Activated CD4-positive, CD25-positive, alpha-beta regulatory T cell treated with anti-CD3 and anti-CD28 coated beads, Interleukin-2, amount 50 U/mL, for 72 hours (primary cell): ENCODE results near the gene VANGL1.
"Not testable (repeated sequence)": the region's sequence is repeated elsewhere in the genome, so short reads cannot be mapped to it uniquely, and the experiment has no call there.

Experiments
- DNase-seq: peaks from one replicate; pipeline ENCODE4 v3.0.0; 2021

The VANGL1 gene

DNA sequence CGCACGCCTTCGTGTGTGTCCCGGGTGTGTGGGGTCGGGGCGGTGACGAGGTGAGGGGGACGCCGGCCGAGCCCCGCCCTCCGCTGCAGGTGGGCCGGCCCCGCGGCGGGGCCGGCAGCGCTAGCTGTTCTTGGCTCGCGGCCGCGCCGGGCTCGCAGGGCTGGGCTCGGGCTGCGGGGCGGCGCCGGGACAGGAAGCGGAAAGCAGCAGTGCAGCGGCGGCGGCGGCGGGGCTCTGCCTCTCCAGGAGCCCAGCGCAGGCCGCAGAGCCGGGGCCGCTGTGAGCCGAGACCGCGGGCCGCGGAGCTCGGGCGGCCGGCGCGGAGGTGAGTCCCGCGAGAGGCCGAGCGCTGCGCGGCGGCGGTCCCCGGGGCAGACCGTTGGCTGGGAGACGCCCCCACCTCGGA is at the start of gene VANGL1:
VANGL1 (plus strand) TSS at position 209 of the 406 bp plus-strand sequence. CDS start 9,444 bp downstream, outside the sequence.
- peak; percentile 57 for DNase-seq

DNA sequence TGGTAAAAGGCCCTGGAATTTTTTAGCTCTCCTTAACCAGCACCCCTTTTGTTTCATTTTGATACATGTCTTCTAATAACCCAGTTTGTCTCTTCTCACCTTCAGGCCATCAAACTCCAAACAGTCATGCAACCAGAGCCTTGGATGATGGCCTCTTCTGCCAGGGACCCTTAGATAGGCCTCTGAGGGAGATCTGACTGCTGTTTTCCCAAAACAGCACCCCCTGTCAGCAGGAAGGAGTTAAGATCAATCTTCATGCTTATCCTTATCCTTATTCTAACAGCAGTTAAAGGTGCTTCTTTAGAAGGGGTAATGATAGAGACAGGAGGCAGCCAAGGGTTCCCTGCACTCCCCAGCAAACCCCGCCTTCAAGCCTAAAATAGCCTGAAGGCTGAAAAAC is 49.5 kb upstream of the VANGL1 start:
- no peak for DNase-seq

DNA sequence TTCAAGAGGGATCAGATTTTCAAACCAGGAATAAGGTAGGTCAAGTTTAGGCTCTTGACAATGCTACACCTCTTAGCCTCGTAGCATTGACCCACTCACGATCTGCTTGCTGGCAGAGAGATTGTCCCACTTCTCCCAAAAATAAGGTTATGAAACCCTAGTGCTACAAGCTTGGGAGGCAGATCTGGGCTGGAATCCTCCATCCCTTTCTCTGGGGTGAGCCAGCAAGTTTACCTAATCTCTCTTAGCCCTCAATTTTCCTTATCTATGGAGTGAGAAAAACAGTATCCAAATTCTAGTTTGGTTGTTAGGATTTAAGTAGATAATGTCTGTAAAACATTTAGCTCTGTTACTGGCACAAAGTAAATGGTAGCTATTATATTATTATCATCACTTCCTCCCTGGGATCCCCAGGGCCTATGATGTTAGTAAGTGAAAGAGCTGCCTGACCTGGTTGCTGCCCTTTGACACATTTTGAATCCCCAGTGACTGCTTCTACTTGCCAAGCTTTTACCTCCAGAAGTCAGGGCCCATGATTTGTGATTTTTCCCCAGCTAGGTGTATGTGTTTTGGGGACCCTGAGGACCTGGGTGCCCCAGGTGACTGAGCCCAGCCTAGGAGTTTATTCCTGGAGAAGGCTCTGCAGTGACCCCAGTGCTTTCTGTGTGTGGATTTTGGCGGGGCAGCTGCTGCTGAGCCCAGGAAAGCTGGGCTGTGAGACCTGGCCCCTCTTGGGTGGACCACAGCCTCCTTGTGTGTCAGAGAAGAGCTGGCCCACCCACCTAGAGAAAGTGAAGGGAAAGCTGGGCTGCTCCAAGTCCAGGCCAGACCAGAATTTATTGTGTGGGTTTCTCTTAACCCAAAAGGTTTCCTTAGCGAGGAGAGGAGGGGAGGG is 48.2 kb upstream of the VANGL1 start:
- DNase-seq: no peak

DNA sequence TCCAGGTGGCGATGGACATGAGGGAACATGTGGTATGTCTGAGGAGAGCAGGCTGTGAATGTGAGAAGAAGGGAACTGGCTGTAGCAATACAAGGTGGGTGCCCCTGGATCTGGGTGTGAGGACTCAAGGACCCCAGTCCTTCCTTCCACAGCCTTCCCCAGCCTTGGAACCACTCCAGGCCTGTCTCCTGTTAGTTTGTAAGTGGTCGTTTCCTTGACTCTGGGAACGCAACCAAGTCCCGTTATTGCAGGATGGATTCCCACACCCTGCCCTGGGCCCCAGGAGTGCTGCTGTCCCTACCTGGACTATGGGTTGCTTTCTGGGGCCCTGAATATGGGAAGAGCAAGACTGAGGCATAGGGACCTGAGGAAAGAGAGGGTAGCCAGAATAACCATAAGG is 47.2 kb upstream of the VANGL1 start:
- DNase-seq: no peak

DNA sequence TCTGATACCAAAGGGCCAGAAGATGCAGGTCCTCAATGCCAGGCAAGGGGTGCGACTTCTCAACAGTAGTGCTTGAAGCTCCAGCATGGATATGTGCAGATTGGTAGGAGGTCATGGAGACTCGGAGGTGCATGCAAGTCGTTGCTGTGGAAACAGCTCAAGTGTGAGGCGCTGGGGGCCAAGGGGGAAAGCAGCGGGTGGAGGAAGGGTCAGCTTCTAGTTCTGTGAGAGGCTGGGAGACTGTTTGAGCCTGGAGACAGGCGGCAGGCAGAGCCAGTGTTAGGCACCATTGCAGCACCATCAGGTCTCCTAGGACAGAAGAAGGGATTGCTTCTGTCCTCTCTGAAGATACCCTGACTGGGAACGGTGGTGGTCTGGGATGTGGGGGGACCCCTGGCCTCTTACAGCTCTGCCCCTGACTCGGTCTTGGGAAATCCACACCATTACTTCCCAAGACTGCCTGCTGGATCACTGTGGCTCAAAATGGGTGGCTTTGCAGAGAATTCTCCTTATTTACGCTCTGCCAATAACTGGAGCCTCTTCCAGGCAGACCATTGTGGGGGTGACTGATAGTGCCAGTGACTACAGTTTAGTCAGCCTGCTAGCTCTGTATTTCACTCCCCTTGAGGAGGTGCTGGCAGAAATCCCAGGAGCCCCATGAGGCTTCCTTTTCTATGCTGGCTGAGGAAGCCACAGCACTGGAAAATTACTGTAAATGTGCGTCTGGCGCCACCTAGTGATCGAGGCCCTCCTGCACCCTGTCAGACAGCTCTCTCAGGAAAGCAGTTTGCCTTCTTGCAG is 46.3 kb upstream of the VANGL1 start:
- DNase-seq: peak; percentile 69

DNA sequence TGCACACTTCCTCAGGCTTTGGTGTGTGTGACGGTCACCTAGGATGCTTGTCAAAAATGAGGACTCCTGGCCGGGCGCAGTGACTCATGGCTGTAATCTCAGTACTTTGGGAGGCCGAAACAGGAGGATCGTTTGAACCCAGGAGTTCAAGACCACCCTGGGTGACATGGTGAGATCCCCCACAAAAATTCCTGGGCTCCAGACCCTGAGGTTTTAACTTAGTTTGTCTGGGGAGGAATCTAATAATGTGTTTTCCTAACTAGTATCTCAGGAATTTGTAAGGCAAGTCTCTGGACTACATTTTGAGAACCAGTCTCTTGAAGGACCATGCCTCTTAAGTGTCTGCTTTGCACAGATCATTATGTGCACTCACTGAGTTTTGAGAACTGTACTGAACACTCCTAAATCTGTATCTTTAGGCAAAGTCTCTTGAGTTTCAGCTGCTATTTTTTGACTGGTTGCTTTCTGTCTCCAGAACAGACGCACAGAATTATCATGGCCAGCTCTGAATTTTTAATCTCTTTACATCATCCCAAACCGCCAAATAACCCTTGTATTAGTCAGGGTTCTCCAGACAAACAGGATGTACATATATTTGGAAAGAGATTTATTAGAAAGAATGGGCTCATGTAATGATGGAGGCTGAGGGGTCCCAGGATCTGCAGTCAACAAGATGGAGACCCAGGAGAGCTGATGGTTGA is 45.5 kb upstream of the VANGL1 start:
- no peak for DNase-seq

DNA sequence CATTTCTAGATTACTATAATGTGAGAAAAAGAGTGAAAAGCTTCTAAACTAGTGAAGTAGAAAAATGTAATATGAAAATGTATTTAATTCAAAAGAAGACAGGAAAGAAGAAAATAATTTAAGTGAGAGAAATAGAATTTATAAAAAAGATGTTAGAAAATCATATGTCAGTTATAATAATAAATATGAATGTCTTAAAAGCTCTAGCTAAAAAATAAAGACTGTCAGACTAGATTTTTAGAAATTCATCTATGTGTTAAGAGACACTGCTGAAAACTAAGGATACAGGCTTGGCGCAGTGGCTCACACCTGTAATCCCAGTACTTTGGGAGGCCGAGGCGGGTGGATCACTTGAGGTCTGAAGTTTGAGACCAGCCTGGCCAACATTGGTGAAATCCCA is 37.3 kb upstream of the VANGL1 start:
- DNase-seq: no peak

DNA sequence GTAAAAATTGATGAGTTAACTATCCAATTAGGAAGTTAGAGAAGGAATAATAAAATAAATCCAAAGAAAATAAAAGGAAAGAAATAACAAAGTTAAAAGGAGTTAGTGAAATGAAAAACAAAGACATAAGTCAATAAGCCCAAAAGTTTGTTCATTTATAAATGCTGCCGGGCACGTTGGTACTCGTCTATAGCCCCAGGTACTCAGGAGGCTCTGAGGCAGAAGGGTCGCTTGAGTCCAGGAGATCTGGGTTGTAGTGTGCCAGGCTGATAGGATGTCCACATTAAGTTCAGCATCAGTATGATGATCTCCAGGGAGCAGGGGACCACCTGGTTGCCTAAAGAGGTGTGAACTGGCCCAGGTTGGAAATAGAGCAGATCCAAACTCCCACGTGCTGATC is 35.5 kb upstream of the VANGL1 start:
- DNase-seq: no peak

DNA sequence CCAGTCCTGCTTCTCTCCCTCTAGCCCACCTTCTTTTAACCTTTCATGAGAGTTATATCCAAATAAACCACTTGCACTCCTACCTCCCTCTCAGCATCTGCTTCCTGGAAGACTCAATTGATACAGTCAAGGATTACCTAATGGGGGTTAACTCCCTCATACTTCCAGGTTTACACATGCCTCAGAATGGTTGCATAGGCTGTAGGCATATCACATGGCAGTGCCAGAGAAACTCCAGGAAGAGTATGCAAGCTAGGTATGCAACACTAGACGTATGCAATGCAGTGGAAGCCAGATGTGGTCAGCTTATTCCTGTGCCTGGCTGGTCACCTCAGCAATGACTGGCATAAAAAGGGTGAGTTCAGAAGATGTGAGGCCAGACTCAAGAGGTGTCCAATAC is 32.7 kb upstream of the VANGL1 start:
- DNase-seq: no peak

DNA sequence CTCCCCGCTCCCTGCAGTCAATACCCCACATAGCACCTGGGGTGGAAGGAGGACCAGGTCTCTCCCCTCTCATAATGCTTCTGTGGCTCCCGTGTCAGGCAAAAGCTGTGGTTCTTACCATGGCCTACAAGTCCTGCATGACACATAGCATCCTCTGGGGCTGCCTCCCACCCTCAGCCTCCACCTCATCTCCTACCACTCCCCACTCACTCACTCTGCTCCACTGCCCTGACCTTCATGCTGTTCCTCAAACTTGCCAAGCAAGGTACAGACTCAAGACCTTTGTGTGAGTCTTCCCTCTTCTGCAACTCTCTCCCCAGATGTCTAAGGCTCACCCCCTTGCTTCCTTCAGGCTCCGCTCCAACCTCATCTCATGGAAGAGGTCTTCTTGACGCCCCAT is 28.0 kb upstream of the VANGL1 start:
- DNase-seq: no peak

DNA sequence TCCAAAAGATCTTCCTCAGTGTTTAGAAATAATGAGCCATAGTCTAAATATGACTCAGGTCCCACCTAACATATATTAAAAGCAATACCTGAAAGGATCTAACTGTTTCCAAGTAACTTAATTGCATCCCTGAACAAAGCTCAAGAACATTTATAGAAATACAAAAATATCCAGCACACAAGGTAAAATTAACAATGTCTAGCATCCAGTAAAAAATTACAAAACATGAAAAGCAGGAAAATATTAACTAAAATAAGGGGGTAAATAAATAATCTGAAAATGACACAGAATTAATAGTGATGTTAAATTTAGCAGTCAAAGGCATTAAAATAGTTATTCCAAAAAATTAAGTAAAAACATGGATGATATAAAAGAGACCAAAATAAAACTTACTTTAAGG is 21.3 kb upstream of the VANGL1 start:
- DNase-seq: no peak

DNA sequence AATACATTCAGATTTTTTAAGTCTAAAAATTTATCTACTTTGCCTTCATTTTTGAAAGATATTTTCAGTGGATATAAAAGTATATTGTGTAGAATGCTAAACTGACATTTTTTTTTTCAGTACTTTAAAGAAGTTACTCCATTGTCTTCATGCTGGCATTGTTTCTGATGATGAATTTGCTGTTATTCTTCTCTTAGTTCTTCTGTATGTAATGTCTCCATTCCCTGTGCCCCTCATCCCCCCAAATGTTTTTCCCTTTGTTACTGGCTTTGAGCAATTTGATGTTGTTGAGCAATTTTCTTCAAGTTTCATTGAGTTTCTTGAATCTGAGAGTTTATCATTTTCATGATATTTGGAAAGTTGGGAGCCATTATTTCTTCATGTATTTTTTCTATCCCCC is 20.8 kb upstream of the VANGL1 start:
- DNase-seq: no peak

DNA sequence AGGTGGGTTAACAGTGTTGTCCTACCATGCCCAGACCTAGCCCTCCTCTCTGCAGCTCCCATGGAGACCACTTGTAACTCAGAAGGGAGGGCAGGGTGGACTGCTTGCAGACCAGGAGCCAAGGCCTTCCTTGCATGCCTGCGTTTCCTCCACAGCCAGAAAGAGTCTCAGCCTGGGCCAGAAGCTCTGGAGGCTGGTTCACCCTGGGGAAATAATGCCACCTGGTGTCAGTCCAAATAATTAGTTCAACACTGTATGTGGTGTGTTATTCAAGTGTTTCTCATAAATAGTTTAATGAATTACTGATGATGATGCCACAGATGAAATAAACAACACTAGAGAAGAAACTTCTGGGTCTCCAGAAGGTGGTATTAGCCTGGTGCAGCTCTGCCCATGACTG is 16.9 kb upstream of the VANGL1 start:
- DNase-seq: no peak

DNA sequence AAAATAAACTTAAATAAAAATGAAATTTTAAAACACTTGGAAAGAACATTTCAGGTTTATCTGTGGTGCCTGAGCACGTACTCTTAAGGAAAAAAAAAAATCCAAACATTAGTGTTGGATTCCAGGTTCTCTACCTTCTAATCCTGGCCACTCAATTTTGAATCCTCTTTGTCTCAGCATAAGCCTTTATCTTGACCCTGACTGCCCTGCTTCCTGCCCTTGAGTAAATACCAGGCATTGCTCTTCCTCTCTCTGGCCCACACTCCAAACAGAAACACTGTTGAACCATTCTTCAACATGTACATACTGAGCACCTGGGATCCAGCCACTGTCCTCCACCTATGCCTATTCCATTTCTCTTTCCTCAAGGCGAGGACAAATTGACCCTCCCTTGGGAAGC is 11.4 kb upstream of the VANGL1 start:
- no peak for DNase-seq

DNA sequence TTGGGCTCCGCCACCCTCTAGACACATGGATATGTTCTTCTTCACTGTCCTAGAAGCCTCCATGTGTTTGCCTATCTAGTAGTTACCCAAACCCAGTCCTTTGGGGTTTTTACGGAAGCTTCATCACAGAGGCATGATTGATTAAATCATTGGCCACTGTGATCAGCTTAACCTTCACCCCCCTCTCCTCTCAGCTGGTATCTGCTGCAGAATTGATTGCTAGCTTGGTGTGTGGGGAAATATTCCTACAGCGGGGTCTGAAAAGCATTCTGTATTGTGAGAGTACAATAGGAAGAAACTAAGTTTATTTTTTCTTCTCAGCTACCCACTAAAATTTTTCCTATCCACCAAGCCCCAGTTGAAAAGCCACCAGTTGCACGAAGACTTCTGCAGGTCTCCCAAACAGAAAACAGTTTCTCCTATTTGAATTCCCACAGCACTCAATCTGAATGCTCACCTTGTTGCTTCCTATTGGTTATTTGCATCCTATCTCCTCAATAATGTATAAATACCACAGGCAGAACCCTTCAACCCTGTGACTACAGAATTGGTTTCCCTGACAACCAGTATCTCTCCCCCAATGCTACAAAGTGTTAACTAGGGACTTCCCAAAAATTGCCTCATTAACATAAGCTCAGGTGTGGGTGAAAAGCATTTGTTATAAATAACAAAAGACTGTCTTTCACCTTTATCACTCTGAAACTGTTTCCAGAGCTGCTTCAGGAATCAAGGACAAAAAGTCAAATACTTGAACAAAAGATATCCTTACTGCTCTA is 9.3 kb upstream of the VANGL1 start:
- no peak for DNase-seq

DNA sequence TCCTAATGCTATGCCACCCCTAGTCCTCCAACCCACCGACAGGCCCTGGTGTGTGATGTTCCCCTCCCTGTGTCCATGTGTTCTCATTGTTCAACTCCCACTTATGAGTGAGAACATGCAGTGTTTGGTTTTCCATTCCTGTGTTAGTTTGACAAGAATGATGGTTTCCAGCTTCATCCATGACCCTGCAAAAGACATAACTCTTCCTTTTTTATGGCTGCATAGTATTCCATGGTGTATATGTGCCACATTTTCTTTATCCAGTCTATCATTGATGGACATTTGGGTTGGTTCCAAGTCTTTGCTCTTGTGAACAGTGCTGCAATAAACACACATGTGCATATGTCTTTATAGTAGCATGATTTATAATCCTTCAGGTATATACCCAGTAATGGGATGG is 8.2 kb upstream of the VANGL1 start:
- DNase-seq: not testable (repeated sequence)

DNA sequence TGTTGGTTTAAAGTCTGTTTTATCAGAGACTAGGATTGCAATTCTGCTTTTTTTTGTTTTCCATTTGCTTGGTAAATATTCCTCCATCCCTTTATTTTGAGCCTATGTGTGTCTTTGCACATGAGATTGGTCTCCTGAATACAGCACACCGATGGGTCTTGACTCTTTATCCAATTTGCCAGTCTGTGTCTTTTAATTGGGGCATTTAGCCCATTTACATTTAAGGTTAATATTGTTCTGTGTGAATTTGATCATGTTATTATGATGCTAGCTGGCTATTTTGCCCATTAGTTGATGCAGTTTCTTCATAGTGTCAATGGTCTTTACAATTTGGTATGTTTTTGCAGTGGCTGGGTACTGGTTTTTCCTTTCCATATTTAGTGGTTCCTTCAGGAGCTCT is 4.5 kb upstream of the VANGL1 start:
- DNase-seq: not testable (repeated sequence)

DNA sequence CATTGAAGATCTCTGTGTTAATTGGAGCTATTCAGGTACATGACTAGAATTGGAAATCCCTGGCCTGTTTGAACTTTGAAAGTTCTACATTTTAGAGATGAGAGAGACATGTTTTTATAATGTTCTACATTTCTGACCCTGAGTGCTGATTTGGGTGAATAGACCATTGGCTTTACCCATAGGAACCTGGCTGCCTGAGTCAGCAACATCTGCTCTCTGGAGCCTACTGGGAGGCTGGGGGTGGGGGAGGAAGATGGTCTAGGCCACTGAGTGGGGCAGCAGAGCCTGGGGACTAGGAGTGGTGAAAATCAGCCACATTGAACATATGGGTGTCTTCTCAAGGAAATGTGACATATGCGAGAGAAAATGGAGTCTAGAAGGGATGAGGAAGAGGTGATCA is 1.4 kb upstream of the VANGL1 start:
- no peak for DNase-seq

DNA sequence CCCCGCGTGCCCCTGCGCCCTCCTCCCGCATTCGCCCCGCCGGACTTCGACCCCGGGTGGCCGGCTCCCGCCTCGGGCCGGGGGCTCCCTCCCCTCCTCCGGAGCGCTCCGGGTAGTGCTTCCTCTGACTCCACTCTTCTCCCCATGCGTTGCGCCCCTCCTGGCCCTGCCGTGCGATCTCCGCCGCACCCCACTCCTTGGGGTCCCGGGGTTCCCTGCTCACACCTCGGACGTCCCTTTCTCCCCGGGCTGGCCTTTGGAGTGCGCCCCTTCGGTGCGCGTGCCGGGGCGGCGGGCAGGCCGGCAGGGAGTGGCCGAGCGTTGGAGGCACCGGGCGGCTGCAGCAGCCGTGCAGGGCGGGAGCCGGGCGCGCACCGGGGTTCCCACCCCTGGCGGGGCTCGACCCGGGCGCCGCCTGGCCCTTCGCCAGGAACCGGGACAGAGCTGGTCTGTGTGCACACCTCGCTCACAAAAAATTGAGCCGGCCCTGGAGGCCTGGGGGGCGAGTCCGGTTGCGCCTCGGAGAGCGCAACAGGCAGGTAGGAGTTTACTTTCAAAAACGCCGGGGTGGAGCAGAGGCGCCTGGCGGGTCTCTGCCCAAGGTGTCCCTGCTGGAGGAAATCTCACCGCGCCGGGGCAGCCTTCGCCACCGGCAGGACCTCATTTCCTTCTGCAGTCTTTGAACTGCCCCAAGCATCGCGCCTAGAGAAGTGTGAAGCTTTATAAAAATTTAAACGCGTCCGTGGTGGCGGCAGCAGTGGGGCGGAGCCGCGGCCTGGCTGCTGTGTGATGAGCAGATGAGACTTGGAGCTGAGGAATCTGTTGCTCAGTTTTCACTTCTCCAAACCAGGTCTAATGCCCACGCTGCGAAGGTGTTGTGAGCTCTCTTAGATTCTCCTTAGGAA is 650 bp downstream of the VANGL1 start:
- peak; percentile 38 for DNase-seq

DNA sequence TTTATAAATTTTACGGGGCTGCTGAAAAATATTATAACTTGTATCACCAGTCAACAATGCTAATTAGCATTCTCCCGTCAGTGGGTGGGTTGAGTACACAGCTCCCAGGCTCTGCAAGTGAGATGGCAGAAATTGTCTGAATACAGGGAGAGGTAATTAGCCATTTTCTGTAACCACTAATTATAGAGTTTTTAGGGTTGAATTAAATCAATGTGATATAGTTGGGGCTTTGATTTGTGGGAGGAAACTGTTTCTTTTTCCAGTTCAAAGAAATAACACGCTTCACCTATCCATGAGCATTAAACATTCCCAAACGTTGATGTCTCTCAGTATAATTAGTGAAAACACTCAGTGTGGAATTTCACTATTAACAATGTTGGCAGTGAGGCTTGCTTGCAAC is 1.5 kb downstream of the VANGL1 start:
- DNase-seq: no peak

DNA sequence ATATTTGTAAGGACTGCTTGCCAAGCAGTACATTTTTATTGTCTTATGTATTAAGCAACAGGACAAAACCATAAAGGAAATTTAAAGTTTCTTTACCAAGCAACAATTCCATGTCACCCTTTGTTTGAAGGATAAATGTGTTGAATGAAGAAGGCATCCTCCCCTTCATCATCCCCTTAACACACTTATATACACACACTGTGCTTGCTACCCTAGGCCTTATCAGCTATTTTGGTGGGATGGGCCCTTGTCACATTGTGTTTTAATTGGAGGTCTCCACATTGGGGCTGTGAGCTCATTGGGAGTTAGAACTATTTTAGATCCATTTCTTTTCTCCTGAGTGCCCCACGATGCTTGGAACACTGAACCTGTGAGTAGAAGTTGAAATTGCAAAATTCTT is 1.9 kb downstream of the VANGL1 start:
- no peak for DNase-seq

DNA sequence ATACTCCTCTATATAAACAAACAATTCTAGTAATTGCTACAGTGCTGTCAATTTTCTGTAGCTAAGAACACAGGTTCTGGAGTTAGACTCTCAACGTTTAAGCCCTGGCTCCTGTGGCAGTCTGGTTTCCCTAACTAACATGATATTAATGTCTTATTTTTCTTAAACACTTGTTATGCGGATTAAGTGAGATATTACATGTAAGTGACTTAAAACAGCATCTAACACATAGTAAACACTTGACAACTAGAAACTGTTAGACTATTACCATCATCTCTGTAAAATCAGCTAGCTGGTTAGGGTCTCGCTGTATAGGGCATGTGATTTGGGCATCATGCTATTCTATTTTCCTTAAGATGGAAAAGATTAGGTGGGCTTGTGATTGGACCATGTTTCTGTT is 2.3 kb downstream of the VANGL1 start:
- no peak for DNase-seq
